SW480 (cell line): ENCODE results near the gene ZXDC.

Source experiments
- DNase-seq: peaks from one replicate; pipeline ENCODE4 v3.0.0-alpha.2; 2016; ENCODE audit warnings: low spot score

Gene ZXDC

DNA sequence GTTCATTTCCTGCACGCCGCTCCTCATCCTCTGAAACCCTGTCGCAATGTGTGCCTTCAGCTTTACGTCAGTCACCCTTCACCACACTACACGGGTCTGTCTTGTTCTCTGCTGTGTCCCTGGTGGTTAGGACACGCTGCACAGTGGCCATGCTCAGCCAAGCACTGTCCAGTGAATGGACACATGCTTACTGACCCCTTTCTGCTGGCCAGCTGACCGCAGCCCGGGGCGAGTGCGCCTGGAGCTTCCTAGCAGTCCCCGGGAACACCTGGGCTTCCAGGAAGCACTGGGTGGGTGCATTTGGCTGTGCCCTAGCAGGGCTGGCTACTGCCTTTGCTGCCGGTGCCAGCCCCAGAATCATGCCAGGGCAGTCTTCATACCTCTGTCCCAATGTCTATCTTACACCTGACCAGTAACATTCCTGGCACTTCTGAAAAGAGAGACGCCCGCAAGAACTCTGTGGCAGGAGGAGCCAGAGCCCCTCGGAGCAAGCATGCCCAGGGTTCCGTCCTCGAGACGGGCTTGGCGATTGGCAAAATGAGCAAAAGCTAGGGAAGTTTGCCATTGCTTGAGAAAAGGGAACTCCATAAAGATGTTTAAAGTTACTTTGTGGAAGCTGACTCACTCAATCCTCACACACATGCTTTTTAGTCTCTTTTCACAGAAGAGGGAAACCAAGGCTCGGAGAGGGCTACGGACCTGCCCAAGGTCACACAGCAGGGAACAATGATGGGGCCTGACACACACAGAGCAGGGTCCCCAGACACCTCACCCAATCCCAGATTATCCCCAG, 15.7 kb upstream of the ZXDC start:
- DNase-seq = no peak

DNA sequence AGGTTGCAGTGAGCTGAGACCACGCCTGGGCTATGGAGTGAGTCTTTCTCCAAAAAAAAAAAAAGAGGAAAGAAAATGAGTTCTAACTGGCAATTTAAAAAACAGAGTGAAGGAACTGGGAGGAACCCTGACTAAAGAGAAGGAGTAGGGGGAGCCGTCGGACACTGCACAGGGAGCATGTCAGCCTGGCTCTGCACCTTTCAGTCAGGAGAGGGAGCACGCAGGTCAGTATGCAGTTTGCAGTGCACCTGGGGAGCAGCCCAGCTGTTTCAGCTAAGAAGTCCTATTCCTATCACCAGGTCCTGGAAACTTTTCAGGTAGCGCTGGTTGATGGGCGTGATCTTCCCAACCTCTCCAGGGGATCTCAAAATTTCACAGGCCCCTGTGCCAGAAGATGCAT, 14.9 kb upstream of the ZXDC start:
- DNase-seq = no peak

DNA sequence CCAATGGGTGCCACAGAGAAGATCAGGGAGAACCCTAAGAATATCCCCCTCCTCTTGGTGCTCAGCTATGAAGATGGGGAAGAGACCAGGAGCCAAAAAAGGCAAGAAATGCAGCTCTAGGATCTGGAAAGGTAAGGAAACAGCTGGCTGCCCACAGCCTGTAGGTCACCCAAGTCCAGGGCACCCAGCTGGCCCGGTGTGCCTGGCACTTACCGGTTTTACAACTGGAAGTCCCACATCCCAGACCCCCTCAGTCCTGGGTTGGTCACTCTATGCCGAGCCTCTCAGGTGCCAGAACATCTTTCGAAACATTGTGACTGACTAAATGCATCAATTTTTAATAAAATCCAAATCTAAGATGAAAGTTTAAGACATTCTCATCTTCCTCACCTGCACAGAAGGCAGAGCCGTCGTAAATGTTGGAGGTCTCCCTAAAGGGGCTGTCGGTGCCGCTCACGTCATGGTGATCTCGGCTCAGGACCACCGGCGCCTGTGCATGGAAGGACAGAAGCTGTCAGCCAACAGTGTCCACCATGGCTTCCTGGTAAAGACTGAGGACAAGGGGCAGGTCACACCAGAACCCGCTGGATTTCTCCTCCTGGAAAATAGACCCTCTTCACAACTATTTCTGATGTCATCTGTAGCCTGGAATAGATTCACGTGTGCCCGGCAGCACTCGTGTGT, 13.3 kb upstream of the ZXDC start:
- DNase-seq = no peak

DNA sequence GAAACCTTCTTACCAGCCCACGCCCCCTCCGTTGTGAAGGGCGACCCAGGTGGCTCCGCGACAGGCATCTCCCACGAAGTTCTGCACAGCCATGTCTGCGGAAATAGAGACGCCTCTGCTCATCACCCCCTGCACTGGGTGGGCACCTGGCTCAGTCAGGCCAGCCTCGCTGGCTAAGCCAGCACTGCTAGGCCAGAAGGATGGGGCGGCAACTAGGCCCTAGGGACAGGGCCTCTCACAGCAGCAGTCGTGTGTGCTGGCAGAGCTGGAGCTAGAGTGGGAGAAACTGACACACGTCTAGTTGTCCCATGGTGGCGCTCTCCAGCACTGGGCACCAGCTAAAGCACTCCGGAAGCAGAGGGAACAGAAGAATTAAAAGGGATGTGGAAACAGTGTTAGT, 12.5 kb upstream of the ZXDC start:
- no peak for DNase-seq

DNA sequence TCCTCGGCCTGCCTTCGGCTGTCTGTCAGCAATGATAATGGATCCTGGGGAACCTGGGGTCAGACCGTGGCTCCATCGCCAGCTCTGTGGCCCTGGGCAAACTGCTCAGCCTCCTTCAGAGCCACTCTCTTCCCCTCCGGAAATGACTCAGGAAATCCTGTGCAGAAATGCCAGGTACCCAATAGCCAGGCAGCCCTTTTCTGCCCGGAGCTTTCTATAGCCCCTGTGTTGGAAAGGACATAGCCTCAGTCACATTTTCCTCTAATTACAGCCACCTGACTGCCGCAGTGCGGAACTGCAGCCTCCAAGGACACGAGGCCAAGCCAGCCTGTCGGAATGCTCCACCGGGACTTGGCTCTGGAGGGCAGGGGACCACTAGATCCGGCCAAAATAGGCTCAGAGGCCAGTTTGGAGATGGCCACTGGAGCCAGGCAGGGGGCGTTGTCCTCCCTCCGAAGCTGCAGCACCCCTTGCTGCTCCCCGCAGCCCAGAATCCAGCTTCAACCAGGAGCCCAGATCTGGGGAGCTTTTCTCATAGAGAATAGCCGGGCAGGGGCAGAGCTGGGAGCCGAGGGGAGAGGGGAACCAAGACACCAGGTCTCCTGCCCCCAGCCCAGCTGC, 11.6 kb upstream of the ZXDC start:
- DNase-seq = peak; percentile 50

DNA sequence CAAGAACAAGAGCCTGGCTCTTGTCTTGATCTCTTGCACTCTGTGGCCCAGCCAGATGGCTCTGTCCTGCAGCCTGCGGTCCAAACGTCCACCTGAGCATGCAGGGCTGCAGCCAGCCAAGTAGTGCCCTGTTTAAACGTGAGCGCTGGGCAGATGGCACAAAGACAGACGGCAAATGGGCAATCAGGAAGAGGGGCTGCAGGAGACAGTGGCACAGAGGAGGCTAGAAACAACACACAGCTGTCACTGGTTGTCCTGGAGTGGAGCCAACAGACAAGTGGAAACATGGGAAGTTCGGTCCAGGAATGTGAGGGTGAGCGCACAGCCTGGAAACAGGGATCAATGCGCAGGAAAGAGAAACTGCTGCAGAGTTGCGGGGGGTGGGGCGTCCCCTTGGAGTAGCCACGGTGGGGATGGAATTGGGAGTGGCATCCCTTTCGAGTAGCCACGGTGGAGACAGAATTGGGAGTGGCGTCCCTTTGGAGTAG, 10.7 kb upstream of the ZXDC start:
- DNase-seq = no peak

DNA sequence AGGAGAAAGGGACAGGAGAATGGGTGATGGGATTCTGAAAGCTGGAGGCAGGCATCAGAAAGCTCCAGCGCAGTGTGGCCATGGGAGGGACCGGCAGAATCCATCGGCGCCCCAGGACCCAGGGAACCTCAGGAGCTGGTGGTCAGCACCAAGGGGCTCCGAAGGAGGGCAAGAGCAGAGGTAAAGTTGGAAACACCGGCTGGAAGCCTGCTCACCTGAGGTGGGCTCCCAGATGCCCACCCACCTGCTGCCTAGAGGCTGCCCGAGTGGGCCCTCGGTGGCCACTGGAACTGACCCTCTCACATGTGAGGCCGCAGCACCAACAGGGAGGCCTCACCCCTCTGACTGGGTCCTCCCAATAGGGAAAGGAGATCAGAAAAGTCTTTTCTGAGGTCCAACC, 10.3 kb upstream of the ZXDC start:
- no peak for DNase-seq

DNA sequence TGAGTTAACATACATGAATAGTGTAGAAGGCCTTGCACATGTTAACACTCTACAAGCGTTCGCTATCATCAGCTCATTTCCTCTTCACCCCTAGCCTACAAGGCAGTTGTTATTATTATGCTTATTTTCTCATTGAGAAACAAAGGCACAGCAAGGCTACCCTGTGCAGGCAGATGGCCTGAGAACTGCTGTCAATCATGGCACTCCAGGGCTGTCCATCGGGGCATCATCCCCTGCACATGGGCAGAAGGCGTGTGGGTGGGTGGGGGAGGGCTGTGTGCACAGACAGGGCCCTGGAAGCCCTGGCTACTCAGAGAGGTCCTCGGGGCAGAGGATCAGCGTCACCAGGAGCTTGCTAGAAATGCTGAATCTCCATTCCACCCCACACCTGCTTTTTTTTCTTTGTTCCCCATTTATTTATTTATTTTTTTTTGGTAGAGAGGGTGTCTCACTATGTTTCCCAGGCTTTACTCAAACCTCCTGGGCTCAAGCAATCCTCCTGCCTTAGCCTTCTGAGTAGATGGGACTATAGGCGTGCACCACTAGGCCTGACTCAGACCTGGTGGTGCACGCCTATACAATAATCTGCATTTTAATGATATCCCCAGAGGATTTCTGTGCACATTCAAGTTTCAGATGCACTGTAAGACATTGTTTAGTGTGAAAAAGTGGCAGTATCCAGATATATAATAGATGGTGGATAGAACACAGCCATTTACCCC, 9.6 kb upstream of the ZXDC start:
- no peak for DNase-seq

DNA sequence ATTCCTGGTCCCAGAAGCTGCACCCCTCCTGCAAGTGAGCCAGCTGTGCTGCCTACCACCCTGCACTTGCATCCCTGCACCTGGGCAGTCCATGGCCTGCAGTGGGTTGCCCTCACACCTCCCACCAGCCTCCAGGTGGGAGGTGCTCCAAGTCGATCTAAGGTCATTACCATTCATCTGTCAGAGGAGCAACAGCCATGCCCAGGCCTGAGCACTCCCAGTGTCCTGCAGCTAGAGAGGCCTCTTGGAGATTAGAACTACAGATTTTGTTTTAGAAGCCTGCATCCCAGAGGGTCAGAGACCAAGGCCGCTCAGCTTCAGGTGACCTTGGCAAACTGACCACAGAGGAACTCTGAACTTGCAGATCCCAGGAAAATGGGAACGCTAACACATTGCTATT, 9.0 kb upstream of the ZXDC start:
- DNase-seq = no peak

DNA sequence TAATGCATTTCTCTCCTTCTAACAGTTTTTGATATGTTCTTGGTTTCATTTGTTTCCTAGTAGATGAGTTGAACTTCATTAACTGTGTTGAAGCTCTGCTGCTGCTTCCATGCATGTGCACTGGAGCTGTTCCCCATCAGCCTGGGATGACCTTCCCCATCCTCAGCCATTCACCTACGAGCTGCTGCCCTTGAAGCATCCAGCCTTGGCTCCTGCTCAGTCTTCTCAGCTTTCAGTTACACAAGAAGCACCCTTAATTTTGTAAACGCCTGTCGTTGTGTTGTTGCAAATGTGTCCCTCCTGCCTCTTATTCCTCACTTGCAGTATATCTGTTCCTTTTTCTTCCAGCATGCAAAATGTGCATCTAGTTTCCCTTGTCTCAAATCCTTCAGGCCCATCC, 8.5 kb upstream of the ZXDC start:
- DNase-seq = no peak

DNA sequence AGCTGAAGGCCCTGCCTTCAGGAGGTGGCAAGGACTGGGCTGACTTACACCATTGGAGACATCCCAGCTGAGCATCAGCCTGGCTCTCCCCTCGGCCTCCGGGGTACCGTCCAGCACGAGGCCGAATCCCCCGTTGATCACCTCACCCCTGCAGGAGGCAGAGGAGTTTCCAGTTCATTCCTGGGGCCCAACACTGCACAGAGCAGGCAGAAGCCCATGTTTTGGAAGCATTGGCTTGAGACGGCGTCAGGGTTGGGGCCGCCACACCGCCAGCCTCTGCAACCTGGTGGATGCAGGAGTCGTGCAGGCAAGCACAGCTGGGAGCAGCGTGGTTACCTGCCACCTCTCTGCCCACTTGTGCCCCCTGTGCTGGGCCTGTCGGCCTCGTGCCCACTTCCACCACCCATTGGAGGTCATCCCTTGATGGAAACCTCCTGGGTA, 7.7 kb upstream of the ZXDC start:
- no peak for DNase-seq

DNA sequence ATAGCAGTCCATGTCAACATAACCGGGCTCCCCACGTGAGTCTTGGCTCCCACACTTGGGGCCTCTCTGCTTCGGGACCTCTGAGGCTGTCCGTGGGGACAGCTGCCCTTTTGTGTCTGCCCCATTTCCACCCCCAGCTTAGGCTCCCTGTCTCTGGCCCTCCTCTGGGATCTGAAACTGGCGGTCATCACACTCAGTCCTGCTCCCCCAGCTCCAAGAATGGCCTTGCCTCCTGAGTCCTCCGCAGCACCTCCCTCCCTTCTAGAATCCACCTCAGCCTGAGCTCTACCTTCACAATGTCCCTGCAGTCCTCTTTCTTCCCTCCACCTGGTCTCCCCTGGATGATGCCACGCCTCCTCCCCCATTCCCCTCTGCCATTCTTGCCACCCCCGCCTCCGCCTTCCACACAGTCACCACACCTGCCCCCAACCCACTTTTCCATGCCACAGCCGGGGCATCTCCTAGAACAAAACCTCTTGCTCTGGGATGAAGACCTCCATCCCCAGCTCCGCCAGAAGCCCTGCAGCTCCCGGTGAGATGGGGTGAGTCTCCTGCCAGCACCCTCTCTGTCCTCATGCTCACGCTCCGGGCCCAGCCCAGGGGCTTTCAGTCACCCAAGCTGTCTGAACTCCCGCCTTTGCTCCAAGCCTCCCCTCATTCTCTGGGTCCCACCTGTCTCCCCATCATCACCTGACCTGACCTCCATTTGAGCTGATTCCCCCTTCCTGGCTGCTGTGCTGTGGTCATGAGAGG, 7.0 kb upstream of the ZXDC start:
- no peak for DNase-seq

DNA sequence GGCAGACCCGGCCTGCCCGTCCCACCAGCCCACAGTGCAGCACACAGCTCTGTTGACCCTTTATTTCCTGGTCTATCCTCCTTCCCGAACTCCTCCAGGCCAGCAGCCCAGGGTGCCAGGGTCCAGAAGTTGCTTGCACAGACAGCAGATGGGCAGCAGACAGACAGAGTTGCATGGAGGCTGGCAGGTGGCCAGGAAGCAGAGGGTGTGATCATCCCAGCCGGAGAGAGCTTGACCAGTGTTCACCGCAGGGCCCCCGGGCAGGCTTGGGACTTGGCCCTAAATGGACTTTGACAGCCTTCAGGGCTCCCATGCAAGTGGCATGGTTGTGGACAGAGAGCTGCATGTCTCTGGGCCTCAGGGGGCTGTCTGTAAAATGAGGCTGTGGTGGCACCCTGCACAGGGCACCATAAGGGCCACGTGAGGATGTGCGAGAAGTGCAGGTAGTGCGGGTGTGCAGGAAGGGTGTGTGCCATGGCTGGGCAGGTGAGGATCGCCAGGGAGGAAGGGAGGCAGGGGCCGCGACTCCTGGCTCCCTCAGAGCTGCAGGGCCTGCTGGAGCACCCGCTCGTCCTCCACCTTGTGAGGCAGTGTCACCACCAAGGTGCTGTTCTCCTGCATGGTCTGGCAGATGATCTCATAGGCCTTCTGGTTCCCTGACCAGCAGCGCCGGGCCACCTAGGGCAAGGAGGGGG, 6.3 kb upstream of the ZXDC start:
- no peak for DNase-seq

DNA sequence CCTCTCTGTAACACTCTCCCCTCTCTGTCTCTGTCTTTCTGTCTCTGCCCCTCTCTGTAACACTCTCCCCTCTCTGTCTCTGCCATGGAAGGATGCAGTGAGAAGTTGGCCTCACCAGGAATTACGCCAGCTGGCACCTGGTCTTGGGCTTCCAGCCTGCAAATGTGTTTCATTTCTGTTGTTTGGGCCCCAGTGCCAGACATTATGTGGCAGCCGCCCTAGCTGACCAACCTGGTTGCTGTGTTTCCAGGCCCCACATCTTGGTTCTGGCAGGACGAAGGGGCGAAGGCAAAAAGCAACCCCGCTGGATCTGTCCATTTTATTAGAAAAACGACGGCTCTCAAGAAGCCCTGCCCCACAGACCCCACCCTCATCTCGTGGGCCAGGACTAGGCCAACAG, 5.2 kb upstream of the ZXDC start:
- no peak for DNase-seq

DNA sequence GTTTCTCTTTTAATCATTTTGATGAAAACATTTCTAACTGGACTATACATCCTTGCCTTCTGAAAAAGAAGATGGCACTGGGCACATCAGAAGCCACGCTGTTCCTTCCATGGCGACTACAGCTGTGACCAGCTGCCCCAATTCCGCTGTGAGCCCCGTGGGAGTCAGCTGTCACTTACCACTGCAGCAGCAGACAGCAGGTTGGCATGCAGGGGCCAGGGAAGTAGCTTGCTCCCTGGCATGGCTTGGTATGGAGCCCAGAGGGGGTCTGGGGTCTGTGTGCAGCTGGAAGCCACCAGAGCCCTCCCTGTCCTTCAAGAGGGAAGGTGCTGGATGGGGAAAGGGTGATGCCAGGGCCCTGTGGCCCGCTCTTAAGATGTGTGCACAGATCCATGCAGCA, 4.5 kb upstream of the ZXDC start:
- DNase-seq = no peak

DNA sequence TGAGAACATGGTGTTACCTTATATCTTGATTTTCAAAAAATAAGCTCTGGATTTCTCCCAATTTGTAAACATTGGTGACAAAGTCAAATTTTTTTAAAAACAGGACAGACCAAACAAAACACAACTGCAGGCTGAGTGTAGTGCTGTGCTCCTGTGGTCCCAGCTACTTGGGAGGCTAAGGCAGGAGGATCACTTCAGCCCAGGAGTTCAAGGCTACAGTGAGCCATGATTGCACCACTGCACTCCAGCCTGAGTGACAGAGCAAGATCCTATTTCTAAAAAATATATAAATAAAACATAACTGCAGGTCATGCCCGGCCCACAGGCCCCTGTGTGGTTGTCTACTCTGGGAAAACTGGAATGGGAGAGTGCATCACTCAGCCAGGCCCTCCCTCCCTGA, 4.0 kb upstream of the ZXDC start:
- DNase-seq = no peak

DNA sequence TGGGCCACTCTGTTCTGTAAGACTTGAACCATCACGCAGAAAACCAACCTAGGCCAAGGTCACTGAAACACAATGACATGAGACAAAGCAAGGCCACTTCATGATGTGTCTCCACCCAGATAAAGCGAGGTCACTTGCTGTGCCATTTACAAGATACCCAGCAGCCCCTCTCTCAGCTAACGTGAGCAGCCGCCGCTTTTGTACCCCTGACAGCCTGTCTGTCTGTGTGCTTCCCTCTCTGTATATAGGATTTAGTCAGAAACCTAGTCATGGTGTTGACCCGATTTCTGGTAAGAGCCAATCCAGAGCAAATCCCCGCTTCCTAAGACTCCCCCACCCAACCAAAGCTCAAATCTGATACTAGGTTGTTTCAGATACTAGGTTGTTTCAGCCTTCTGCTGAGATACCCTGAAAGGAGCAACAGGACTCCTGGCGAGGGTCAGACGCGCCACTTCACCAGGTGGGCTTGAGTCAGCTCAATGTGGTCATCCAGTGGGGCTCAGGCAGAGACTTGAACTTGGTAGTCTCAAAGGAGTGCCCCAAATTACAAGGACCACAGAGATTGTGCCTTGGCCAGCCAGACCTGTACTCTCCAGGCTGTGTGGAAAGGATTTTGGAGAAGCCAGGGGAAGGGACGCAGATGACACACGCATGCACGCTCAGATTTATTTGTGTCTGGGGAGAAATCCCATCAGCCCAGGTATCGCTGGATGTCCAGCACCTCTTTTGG, 3.1 kb upstream of the ZXDC start:
- DNase-seq = no peak

DNA sequence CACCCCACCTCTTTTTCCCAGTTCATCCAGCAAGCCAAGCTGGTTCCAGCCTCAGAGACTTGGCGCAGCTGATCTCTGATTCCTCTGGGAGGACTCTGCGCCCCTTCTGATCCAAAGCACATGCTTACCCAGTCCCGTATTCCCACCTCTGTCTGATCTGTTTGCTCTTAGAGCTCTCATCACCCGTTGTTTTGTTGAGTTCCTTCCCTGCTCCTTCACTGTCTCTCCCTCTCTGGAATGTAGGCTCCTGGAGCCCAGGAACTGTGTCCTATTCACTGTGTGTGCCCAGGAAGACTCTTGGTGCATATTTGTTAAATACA, 1.3 kb upstream of the ZXDC start:
- DNase-seq = peak; percentile 20

DNA sequence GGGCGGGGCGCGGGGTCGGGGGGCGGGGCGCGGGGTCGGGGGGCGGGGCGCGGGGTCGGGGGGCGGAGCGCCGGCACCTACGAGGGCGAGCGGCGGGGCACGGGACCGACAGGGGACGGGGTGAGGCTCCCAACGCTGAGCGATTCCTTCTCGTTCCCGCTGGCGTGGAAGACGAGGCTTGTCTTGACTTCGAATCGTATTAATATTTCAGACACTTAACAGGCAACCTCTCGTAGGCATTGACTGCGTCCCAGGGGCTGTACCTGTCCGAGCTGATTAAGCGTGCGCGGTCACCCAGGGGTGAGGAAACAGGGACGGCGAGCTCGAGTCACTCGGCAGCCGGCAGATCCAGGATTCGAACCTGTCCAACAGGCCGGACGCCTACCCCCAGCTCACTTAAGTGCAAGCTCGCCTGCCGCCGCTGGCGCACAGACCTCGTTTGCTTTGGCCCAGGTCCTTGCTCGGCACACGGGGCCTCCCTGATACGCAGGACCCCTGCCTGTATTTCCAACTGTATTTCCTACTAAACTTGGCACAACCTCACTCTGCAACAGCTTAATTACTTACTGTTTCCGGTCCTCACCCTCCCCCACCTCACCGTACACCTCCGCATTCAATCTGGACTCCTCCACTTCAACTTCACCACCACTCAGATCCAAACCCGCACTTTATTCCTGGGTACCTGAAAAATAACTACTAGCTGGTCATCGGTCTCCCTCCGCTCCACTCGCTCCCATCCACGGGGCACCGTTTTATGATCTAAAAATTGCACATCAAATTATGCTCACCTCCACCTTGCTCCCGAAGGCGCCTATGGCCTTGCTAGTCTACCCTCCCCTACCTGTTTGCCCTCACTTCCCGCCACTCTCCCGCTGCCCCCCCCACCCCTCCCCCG, 722 bp upstream of the ZXDC start:
- peak; percentile 53 for DNase-seq
